Transverse colon (tissue), 4 donors: Measurements from ENCODE around the gene LRPAP1.
"Not testable (repeated sequence)": the region's sequence is repeated elsewhere in the genome, so short reads cannot be mapped to it uniquely, and the experiment has no call there.

Experiments
- EP300 ChIP-seq: sonication (generic); formaldehyde crosslinking; IDR thresholded peaks from one replicate; pipeline ENCODE4 v1.6.1; 2017; ENCODE audit warnings: antibody characterized with exemption, low read depth
- POLR2A ChIP-seq: fragments of 450-650 bp; IDR thresholded peaks from one replicate; pipeline ENCODE4 v1.6.1; 2016; ENCODE audit warnings: antibody characterized with exemption, mild to moderate bottlenecking, moderate library complexity
- POLR2AphosphoS5 ChIP-seq, 3 donors: sonication (generic); formaldehyde crosslinking; IDR thresholded peaks; one replicate each; pipeline ENCODE4 v1.6.1; 2016; ENCODE audit warnings: antibody characterized with exemption in 3 of 3
- TF ChIP-seq, protein P1 (sequence below), 5 experiments: fragments of 200-600 bp in 3 of 5; fragments of 450-650 bp in 2 of 5; sonication (generic) in 3 of 5; IDR thresholded peaks; 1 replicate in 2 of 5; 2 replicates in 3 of 5; pipeline ENCODE4 v1.5.1; 2016 to 2017; ENCODE audit warnings: antibody characterized with exemption in 5 of 5, inconsistent platforms in 3 of 5, mild to moderate bottlenecking in 2 of 5, moderate library complexity in 1 of 5

DNA sequence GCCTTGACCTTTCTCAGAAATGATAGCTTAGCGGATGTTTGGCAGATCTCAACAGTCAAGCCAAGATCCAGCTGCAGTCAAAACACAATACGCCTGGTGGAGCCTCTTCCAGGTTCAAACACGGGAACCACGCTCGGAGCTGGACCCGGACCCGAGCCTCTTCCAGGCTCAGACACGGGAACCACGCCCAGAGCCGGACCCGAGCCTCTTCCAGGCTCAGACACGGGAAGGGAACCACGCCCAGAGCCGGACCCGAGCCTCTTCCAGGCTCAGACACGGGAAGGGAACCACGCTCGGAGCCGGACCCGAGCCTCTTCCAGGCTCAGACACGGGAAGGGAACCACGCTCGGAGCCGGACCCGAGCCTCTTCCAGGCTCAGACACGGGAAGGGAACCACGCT is 20.6 kb downstream of the LRPAP1 start:
- not testable (repeated sequence) for TF ChIP-seq POLR2A; POLR2AphosphoS5 (IDR thresholded peaks at IDR 0.05); EP300
- TF ChIP-seq, protein P1, sequence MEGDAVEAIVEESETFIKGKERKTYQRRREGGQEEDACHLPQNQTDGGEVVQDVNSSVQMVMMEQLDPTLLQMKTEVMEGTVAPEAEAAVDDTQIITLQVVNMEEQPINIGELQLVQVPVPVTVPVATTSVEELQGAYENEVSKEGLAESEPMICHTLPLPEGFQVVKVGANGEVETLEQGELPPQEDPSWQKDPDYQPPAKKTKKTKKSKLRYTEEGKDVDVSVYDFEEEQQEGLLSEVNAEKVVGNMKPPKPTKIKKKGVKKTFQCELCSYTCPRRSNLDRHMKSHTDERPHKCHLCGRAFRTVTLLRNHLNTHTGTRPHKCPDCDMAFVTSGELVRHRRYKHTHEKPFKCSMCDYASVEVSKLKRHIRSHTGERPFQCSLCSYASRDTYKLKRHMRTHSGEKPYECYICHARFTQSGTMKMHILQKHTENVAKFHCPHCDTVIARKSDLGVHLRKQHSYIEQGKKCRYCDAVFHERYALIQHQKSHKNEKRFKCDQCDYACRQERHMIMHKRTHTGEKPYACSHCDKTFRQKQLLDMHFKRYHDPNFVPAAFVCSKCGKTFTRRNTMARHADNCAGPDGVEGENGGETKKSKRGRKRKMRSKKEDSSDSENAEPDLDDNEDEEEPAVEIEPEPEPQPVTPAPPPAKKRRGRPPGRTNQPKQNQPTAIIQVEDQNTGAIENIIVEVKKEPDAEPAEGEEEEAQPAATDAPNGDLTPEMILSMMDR (IDR thresholded peaks at IDR 0.05), result not testable (repeated sequence)
